Measurements from ENCODE around the gene ZNF423. TPM values are rescaled to one million over a fixed set of nuclear protein-coding genes. Genes with fewer than 3 reads are reported as not detected.

ZNF423 gene
- polyA plus RNA-seq, 1 donor from 2014 or later, result 4.5 TPM

- H3K4me3 ChIP-seq (ENCODE audit: low read length), result no peak overlapping the region
- H3K27me3 ChIP-seq (ENCODE audit: insufficient read depth, low read depth, low read length), result no peaks in the 10 kb centered on the region
- no peak overlapping the region for H3K4me2 ChIP-seq (ENCODE audit: low read length)
- H4K20me1 ChIP-seq (ENCODE audit: insufficient read depth), result no peaks in the 10 kb centered on the region
- H3K79me2 ChIP-seq (replicated peaks; ENCODE audit: insufficient read depth, low read length), result no peaks in the 10 kb centered on the region
- H3K9me3 ChIP-seq (ENCODE audit: low read length), result no peaks in the 10 kb centered on the region
- TF ChIP-seq EP300 (conservative IDR thresholded peaks at IDR 0.05; ENCODE audit: poor library complexity, severe bottlenecking) (no peak), CTCF (IDR thresholded peaks at IDR 0.05; ENCODE audit: poor library complexity, severe bottlenecking) (no peak), MXI1 (conservative IDR thresholded peaks at IDR 0.05; ENCODE audit: poor library complexity, severe bottlenecking) (no peak), REST (IDR thresholded peaks at IDR 0.05; ENCODE audit: borderline replicate concordance) (no peak), POLR2AphosphoS5 (IDR thresholded peaks at IDR 0.05) (no peak), SMC3 (conservative IDR thresholded peaks at IDR 0.05; ENCODE audit: poor library complexity) (no peak), EZH2 (IDR thresholded peaks at IDR 0.05; ENCODE audit: borderline replicate concordance, insufficient read depth, low read length, poor library complexity, severe bottlenecking) (no peak)
- no peak overlapping the region for H3K27ac ChIP-seq (ENCODE audit: low read length)
- no peak overlapping the region for H3K9ac ChIP-seq (ENCODE audit: low read length)
- no peaks in the 10 kb centered on the region for H3K9me2 ChIP-seq (ENCODE audit: insufficient read depth, low read length)
- peaks cover 5% of the 10 kb centered on the region for H3F3A ChIP-seq (ENCODE audit: insufficient read depth, low read length, poor library complexity, severe bottlenecking)
- H2AFZ ChIP-seq (ENCODE audit: low read depth, low read length), result no peak overlapping the region
- no peaks in the 10 kb centered on the region for H3K36me3 ChIP-seq (ENCODE audit: insufficient read depth, low read length)
Measured at GRCh38 chr16:49621241-49622083, 234.4 kb downstream of the ZNF423 start.

GRCh38 chr16:49620869-49621240 lies 235.1 kb downstream of the ZNF423 start:
- Histone ChIP-seq H4K20me1 (ENCODE audit: insufficient read depth) (no peaks in the 10 kb centered on the region), H3K9ac (ENCODE audit: low read length) (no peak overlapping the region), H3K9me3 (ENCODE audit: low read length) (no peaks in the 10 kb centered on the region), H3K4me3 (ENCODE audit: low read length) (no peak overlapping the region), H2AFZ (ENCODE audit: low read depth, low read length) (no peak overlapping the region), H3K79me2 (replicated peaks; ENCODE audit: insufficient read depth, low read length) (no peaks in the 10 kb centered on the region), H3K36me3 (ENCODE audit: insufficient read depth, low read length) (no peaks in the 10 kb centered on the region), H3K27ac (ENCODE audit: low read length) (no peak overlapping the region), H3K4me2 (ENCODE audit: low read length) (no peak overlapping the region), H3K9me2 (ENCODE audit: insufficient read depth, low read length) (no peaks in the 10 kb centered on the region), H3F3A (ENCODE audit: insufficient read depth, low read length, poor library complexity, severe bottlenecking) (peaks cover 5% of the 10 kb centered on the region), H3K27me3 (ENCODE audit: insufficient read depth, low read depth, low read length) (no peaks in the 10 kb centered on the region)
- TF ChIP-seq RAD21 (conservative IDR thresholded peaks at IDR 0.05) (no peak), POLR2AphosphoS5 (IDR thresholded peaks at IDR 0.05) (no peak), TAF1 (IDR thresholded peaks at IDR 0.05; ENCODE audit: low read depth) (no peak), REST (IDR thresholded peaks at IDR 0.05; ENCODE audit: borderline replicate concordance) (no peak), EP300 (conservative IDR thresholded peaks at IDR 0.05; ENCODE audit: poor library complexity, severe bottlenecking) (no peak), CTCF (IDR thresholded peaks at IDR 0.05; ENCODE audit: poor library complexity, severe bottlenecking) (no peak), SMC3 (conservative IDR thresholded peaks at IDR 0.05; ENCODE audit: poor library complexity) (no peak)
